Endothelial cell of umbilical vein (primary cell): ENCODE results near the gene NR2F2. TPM values are rescaled to one million over a fixed set of nuclear protein-coding genes. Genes with fewer than 3 reads are reported as not detected.

Experiments
- BruUV-seq: library from RNA; stranded (reverse); fragments of 400-500 nt; replicated peaks from 2 replicates; lab custom pipeline; 2021; lab: Mats Ljungman, UMichigan
- CTCF ChIA-PET: fragments of 300-600, 350-600 bp; sonication (Branson Sonifier 250); formaldehyde crosslinking; loops from one replicate; lab custom pipeline; 2021; ENCODE audit warnings: antibody characterized with exemption, inconsistent platforms; lab: Charles Lee
- POLR2A ChIA-PET: fragments of 300-600, 350-600 bp; sonication (Branson Sonifier 250); formaldehyde crosslinking; loops from one replicate; lab custom pipeline; 2021; ENCODE audit warnings: antibody characterized with exemption, inconsistent platforms; lab: Charles Lee
- DNase-seq: peaks from one replicate; pipeline ENCODE4 v3.0.0-alpha.2; 2011; ENCODE audit warnings: low read depth, low spot score
- FAIRE-seq: peaks from 2 replicates; lab custom pipeline; 2011; peaks lifted over from hg19 to GRCh38; lab: Jason Lieb, UNC
- H2AFZ ChIP-seq: 2 replicates; pipeline ENCODE4 v1.6.0; 2012; ENCODE audit warnings: low read depth, low read length, control low read depth, inconsistent platforms
- H3K27ac ChIP-seq: 2 replicates; pipeline ENCODE4 v1.5.1; 2011; ENCODE audit warnings: low read depth, mild to moderate bottlenecking, control low read depth, low read length, moderate library complexity; ENCODE audit not compliant: insufficient read depth
- H3K27me3 ChIP-seq, 2 experiments: 2 replicates each; pipeline versions ENCODE4 v1.6.0 to v1.6.1; 2011; ENCODE audit warnings: low read length in 2 of 2, mixed read lengths in 1 of 2; ENCODE audit not compliant: control insufficient read depth in 2 of 2, insufficient read depth in 2 of 2
- H3K36me3 ChIP-seq, 2 experiments: 2 replicates in 1 of 2; 3 replicates in 1 of 2; pipeline ENCODE4 v1.5.1; 2011; ENCODE audit warnings: low read length in 2 of 2, mild to moderate bottlenecking in 1 of 2, moderate library complexity in 1 of 2; ENCODE audit not compliant: control insufficient read depth in 2 of 2, insufficient read depth in 2 of 2; ENCODE audit errors: extremely low read depth in 1 of 2
- H3K4me1 ChIP-seq: 3 replicates; pipeline ENCODE4 v1.5.1; 2011; ENCODE audit warnings: mild to moderate bottlenecking, low read length; ENCODE audit not compliant: control insufficient read depth, insufficient read depth; ENCODE audit errors: extremely low read depth
- H3K4me2 ChIP-seq: 2 replicates; pipeline ENCODE4 v1.6.1; 2011; ENCODE audit warnings: low read length, control low read depth, mixed read lengths; ENCODE audit not compliant: insufficient read depth
- H3K4me3 ChIP-seq, 3 experiments: fragments of 200-600 bp in 1 of 3; sonication (generic), shearing (Covaris generic) in 1 of 3; replicated peaks in 1 of 3; 2 replicates each; pipeline ENCODE4 v1.5.1; 2011 to 2016; ENCODE audit warnings: control low read depth in 3 of 3, low read length in 3 of 3, mild to moderate bottlenecking in 2 of 3, inconsistent platforms in 1 of 3, low read depth in 1 of 3, moderate library complexity in 1 of 3; ENCODE audit not compliant: insufficient read depth in 1 of 3
- H3K79me2 ChIP-seq: 2 replicates; pipeline ENCODE4 v1.6.0; 2012; ENCODE audit warnings: low read length, inconsistent platforms; ENCODE audit not compliant: control insufficient read depth, insufficient read depth
- H3K9ac ChIP-seq: replicated peaks from 2 replicates; pipeline ENCODE3; 2011; ENCODE audit warnings: low read length, control low read depth; ENCODE audit not compliant: insufficient read depth; ENCODE audit errors: extremely low read depth
- H3K9me1 ChIP-seq: replicated peaks from 3 replicates; pipeline ENCODE4 v1.6.0; 2011; ENCODE audit warnings: mild to moderate bottlenecking, low read length; ENCODE audit not compliant: control insufficient read depth, insufficient read depth; ENCODE audit errors: extremely low read depth
- H3K9me3 ChIP-seq: replicated peaks from 2 replicates; pipeline ENCODE4 v1.5.1; 2012; ENCODE audit warnings: low read length, inconsistent platforms; ENCODE audit not compliant: control insufficient read depth, insufficient read depth
- H4K20me1 ChIP-seq: replicated peaks from 2 replicates; pipeline ENCODE3; 2011; ENCODE audit warnings: mild to moderate bottlenecking, low read length; ENCODE audit not compliant: control insufficient read depth, insufficient read depth; ENCODE audit errors: extremely low read depth
- CTCF ChIP-seq, 2 donors: IDR thresholded peaks; 1 replicate in 1 of 2; 2 replicates in 1 of 2; pipeline ENCODE4 v1.5.1; 2011; ENCODE audit warnings: low read length in 2 of 2, mild to moderate bottlenecking in 2 of 2, moderate library complexity in 2 of 2, control low read depth in 1 of 2, inconsistent platforms in 1 of 2, low read depth in 1 of 2; ENCODE audit not compliant: insufficient read depth in 1 of 2; ENCODE audit errors: extremely low read depth in 1 of 2
- EZH2 ChIP-seq: IDR thresholded peaks from 2 replicates; pipeline ENCODE4 v1.6.1; 2012; ENCODE audit warnings: borderline replicate concordance, low read depth, mild to moderate bottlenecking, moderate library complexity, low read length, inconsistent platforms; ENCODE audit not compliant: severe bottlenecking
- FOS ChIP-seq: IDR thresholded peaks from 2 replicates; pipeline ENCODE4 v1.6.1; 2011; ENCODE audit warnings: mild to moderate bottlenecking, low read length, moderate library complexity, borderline replicate concordance; ENCODE audit not compliant: insufficient read depth
- GATA2 ChIP-seq: IDR thresholded peaks from 2 replicates; pipeline ENCODE4 v1.7.0; 2011; ENCODE audit warnings: low read depth, mild to moderate bottlenecking, moderate library complexity, mixed read lengths, low read length; ENCODE audit not compliant: insufficient read length, insufficient read depth
- JUN ChIP-seq: IDR thresholded peaks from 2 replicates; pipeline ENCODE4 v1.6.1; 2011; ENCODE audit warnings: borderline replicate concordance, low read depth; ENCODE audit not compliant: insufficient read length, insufficient read depth
- MAX ChIP-seq: IDR thresholded peaks from 2 replicates; pipeline ENCODE4 v1.6.1; 2011; ENCODE audit not compliant: insufficient read depth, insufficient read length
- MYC ChIP-seq: IDR thresholded peaks from one replicate; pipeline ENCODE4 v1.6.1; 2011; ENCODE audit warnings: mild to moderate bottlenecking, low read depth, low read length
- POLR2A ChIP-seq: IDR thresholded peaks from 2 replicates; pipeline ENCODE4 v1.6.1; 2012; ENCODE audit warnings: low read depth, mild to moderate bottlenecking, control low read depth, low read length
- POLR2AphosphoS5 ChIP-seq: IDR thresholded peaks from 2 replicates; pipeline ENCODE4 v1.6.1; 2012; ENCODE audit warnings: low read depth, mild to moderate bottlenecking, control low read depth, low read length, moderate library complexity; ENCODE audit not compliant: insufficient read depth
- dilution Hi-C: fragments of 300-500 bp; cut with MboI; formaldehyde crosslinking; loops from one replicate; pipeline ENCODE4 v1.15.0; 2019; ENCODE audit warnings: low sequenced_read_pairs; ENCODE audit not compliant: extremely low pct_ligation_motif_present
- intact Hi-C: fragments of 100-400 bp; cut with micrococcal nuclease; formaldehyde crosslinking; loops from one replicate; pipeline ENCODE4 v1.10.0; 2022
- microRNA counts: library from miRNA; unstranded; fragments of <30 nt; microRNA quantifications from one replicate; lab custom pipeline; 2016
- polyA plus RNA-seq, 4 experiments: library from polyadenylated mRNA; depleted of rRNA in 3 of 4; stranded (reverse) in 3 of 4; unstranded in 1 of 4; fragments of >200 nt; gene quantifications; 2 replicates each; pipeline versions ENCODE4 v1.2.1 to v1.2.3, GENCODE V29; 2011 to 2012; ENCODE audit warnings: missing spikeins in 1 of 4
- total RNA-seq: library from RNA; stranded (reverse); gene quantifications from 2 replicates; pipeline ENCODE4 v1.2.3, GENCODE V29; 2021

NR2F2 gene
- total and polyA plus RNA-seq, 2 donors (not counting 3 experiments of a cell fraction or from before 2014, with no cell fraction given) = 105 to 182 TPM

- no peaks in the 10 kb centered on the region for H3K36me3 ChIP-seq
- no peak overlapping the region for H3K9ac ChIP-seq
- ChIA-PET POLR2A (no interaction called here), CTCF (interaction anchor here (0.8 to 1.3 kb wide), 2 partner anchors 14 to 31 kb away, joined by 3 read pairs; no protein-coding TSS in a partner anchor)
- no peaks in the 10 kb centered on the region for H3K79me2 ChIP-seq
- intact Hi-C loops (no loop called here), dilution Hi-C loops (no loop called here)
- no peak overlapping the region for H3K27ac ChIP-seq
- H3K4me3 ChIP-seq = no peak overlapping the region
- H3K4me1 ChIP-seq = no peaks in the 10 kb centered on the region
- H4K20me1 ChIP-seq = no peaks in the 10 kb centered on the region
- H2AFZ ChIP-seq = no peak overlapping the region
- H3K27me3 ChIP-seq = no peaks in the 10 kb centered on the region
- DNase-seq (no peak), FAIRE-seq (no peak)
- no peak overlapping the region for H3K4me2 ChIP-seq
- H3K9me3 ChIP-seq = no peaks in the 10 kb centered on the region
- H3K9me1 ChIP-seq = no peaks in the 10 kb centered on the region
- BruUV-seq = no TSS peak
- no peak for TF ChIP-seq POLR2AphosphoS5
- no peak for TF ChIP-seq CTCF (IDR thresholded peaks at IDR 0.05; ENCODE audit: extremely low read depth in 1 of 2, insufficient read depth in 1 of 2, low read depth in 1 of 2, low read length in 2 of 2)
- TF ChIP-seq JUN = no peak
- TF ChIP-seq MAX = no peak
- TF ChIP-seq POLR2A = no peak
- no peak for TF ChIP-seq MYC
- TF ChIP-seq FOS = no peak
- no peak for TF ChIP-seq GATA2
- no peak for TF ChIP-seq EZH2
Observed at GRCh38 chr15:96388673-96389072, 58.2 kb downstream of the NR2F2 start.

MicroRNAs within 50 kb of the gene (microRNA counts, 767-probe panel; counts per million panel counts)
- 723 counts per million, percentile 96 among the panel's probes with 10 or more counts for microRNA hsa-miR-1469 (lab: Ali Mortazavi, UCI)
